NCI-H2171 treated with DMSO at 0.1 percent for 48 hours (cell line): ENCODE data around the gene RHBDF2.

Experiments used
- DNase-seq: peaks from one replicate; lab custom pipeline; 2025; lab: John Stamatoyannopoulos, UW

RHBDF2 gene

DNA sequence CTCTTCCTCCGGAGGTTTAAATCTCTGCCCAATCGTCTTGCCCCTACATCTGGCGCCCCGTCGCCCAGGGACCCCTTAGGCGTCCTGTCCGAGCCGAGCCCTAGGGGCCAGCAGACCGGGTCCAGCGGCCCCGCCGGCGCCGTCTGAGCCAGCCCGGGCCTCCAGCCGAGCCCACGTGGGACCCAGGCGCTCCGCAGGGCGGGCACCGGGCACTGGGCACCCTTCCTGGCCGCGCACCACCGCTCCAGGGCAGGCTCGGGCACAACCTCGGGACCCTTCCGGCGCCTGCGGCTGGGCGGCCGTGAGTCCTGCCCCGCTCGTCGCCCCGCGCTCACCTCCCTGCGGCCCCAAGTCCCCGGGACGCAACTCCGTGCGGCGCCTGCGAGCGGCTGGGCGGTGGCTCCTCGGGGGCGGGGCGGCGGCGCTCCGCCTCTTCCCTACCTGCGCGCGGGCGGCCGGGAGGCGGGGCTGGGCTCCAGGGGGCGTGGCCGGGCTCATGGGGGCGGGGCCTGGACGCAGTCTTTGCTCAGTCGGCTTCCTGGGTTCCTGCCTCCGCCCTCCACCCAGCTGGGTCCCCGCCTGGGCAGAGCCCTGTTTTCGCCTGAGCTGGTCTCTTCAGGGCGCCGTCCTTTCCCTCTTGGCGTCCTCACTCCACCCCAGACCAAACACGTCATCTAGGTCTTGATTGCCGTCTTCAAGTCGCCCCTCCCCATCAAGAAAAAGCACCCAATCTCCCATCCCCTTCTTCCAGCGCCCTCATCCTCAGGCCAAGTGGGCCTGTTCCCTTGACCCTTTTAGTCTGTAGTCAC is at the start of gene RHBDF2:
RHBDF2 (minus strand) TSS at position 406 of the 809 bp plus-strand sequence. CDS start 19,899 bp downstream, outside the sequence.
- peak; percentile 74 for DNase-seq

DNA sequence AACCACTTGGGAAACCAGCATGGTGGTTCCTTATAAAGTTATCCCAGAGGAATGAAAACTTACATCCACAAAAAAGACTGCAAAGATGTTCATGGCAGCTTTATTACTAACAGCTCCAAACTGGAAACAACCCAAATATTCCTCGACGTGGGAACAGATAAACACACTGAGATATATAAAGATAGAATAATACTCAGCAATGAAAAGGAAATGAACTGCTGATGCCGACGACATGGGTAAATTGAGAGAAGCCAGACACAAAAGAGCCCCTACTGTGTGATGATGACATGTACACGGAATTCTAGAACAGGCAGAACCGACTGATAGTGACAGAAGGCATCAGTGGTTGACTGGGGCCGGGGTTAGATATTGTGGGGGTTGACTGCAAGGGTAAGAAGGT is 48.3 kb upstream of the RHBDF2 start:
- no peak for DNase-seq

DNA sequence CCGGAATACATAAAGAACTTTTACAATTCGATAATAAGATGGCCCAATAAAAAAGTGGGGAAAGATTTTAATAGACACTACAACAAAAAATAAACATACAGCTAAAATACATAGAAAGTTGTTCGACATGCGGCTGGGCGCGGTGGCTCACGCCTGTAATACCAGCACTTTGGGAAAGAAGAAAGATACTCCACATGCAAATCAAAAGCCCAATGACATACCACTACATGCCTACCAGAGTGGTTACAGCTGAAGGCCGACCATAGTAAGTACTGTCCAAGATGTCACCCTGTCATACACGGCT is 47.9 kb upstream of the RHBDF2 start:
- DNase-seq: no peak

DNA sequence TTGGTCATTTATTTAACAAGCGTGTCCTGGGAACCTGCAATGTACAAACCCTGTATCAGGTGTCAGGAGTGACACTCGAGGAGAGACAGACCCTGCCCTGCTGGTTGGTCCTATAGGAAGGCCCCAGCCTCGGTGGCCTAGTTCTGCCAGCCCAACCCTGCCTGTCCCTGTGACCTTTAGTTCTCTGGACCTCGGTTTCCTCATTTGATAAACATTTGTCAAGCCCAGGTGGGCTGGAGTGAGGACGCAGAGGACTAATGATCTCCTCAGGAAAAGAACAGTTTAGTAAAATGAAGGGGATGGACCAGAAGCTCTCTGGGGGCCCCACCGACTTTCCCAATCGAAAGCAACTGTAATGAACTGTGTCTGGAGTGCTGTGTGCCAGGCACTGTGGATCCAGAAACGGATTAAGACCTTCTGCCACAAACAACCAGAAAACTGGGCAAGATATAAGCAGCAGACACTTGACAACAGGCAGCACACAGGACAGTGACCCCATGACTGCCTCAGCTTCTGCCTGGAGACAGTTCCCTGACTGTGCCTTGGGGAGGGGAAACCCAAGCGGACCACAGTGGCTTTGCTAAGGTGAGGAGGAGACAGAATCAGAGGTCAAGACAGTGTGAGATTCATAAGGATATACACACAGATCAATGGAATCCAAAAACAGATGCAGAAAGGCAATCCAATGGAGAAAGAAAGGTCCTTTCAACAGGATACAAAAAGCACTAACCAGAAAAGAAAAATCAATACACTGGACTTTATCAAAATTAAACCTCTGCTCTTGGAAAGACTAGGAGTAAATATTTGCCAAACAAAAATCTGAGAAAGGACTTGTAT is 47.4 kb upstream of the RHBDF2 start:
- no peak for DNase-seq

DNA sequence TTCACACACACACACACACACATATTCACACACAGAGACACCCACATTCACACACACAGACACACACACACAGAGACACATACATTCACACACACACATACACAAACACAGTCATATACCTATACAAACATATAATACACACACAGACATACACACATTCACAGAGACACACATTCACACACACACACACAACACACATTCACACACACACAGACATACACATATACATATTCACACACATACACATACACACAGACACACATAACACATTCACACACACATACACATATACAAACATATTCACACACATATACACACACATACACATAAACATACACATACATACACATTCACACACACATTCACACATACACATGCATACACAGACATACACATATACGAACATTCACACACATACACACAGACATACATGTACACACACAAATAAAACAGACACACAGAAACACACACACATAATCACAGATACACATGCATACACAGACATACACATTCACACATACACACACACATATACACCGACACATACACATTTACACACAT is 46.5 kb upstream of the RHBDF2 start:
- no peak for DNase-seq

DNA sequence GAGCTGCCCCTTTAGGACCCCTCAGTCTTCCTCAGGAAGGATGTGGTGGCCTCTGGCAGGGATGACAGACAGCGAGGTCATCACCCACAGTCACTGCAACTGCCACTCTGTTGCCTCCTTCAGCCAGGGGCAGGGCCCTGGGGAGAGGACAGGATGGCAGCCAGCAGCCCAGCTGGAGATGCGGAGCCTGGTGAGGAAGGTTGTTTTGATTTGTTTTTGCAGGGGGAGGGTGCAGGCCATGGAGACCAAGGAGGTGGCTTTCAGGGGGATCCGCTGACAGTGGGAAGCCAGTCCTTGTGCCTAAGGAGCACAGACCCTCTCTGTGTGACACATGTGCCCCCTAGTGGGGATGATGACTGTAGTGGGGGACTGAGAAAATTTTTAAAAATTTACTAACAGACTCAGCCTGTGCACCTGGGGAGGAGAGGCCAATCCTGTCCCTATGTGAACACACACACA is 46.0 kb upstream of the RHBDF2 start:
- peak; percentile 87 for DNase-seq

DNA sequence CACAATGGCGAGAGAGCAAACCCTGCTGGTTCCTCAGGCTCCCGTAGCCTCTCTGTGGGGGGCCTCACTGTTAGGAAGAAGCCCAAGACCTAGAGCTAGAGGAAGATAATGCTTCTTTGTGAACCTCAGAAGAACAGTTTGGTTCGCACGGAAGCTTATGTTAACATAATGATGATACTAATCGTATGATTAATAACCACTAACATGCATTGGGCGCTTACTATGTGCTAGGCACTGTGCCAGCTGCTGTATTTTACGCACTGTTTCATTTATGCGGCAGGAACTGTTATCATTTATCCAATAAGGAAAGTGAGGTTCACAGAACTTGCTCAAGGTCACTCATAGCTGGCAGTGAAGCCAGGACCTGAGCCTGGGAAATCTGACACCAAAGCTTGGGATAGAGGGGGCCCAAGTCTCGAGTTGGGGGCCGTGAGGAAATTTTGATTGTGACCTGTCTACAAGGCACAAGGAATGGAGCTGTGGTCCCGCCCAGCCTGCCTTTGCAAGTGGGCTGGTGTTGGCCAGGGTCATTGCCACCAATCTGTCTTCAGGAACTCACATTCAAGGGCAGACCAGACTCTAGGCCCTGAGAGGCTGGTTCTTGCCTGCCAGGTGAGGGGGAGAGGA is 45.4 kb upstream of the RHBDF2 start:
- no peak for DNase-seq

DNA sequence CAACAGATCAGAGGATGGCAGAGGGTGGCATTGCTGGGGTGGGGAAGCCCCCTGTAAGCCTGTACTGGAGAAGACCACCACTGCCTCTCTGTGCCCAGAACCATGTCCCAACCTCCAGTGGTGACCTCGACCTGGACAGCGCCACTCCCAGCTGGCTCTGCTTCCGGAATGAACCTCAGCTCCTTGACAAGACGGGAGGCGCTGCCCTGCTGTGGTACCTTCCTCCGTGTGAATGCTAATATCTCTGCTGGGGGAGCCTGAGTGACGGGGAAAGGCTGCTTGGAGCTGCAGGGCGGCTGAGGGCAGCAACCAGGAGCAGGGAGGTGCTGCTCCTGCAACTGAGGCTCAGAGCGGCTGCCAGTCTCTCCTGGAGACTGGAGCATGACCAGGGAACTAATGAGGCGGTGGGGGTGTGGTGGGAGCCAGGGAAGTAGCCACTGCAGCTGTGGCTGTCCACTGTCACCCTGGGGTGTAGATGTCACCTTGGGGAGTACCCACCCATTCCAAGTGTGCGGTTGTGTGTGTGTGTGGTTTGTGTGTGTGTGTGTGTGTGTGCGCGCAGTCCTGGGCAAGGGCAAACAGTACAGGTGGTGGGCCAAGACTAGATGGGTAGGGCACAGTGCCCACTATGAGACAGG is 44.8 kb upstream of the RHBDF2 start:
- DNase-seq: no peak

DNA sequence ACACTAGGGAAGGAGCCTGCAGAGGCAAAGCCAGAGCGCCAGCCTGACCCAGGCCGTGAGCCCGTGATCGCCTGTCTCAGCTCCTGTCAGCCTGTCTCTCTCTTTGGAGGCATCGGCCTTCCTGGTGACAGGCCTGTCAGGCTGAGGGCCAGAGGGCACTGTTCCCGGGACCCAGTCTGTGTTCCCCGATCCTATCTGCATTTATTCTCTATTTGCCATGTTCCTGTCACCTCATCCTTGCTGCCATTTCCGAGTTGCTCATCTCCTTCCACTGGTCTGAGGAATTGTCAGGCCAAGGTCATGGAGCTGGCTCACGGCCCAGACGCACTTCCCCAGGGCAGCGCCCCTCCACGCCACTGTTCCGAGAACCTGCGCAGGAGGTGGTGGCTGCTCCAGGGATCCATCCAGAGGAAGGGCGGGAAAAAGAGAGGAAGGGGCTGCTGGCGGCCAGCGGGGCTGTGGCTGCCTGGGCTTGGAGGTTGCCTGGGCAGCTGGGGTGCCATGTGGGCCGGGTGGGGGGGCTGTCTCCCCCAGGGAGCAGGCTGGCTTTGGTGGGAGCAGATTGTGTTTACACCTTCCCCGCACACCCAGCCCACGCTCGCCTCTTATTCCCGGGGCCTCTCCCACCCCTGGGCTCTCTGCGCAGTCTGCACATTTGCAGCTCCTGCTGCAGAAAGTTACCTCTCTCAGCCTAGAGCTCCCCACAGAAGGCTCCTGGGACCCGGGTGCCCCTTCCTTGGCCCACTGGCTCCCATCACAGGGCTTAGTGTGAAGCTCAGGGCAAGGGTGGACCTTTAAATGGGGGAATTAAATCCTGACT is 43.5 kb upstream of the RHBDF2 start:
- peak; percentile 84 for DNase-seq

DNA sequence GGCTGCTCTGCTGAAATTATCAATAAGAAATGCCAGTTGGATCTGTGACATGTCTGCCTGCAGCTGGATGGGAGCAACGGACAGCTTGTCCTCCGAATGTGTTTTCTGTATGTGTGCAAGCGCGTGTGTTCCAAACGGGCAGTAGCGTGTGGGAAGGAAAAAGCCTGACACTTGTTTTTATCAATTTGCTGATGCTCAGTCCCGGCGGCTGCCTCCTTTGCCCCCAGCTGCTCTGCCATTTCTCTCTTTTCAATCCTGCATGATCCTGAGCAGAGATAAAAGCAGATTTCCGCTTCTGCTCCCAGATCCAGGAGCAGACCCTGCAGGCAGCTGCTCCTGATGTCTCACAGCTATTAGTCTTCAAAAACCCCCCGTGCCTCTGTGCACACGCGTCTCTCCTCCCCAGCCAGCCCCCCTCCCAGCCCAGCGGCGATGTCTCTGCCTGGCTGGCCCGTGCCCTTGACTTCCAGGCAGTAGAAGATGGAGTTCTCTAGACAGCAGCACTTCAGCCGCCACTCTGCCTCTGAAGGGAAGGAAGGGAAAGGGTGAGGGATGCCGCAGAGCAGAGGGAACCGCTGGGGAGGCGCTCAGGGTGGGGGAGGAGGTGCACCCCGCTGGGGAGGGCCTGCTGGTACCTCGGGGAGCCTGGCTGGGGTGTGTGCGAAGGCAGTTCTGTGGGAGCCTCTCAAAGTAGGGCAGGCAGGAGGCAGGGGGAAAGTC is 42.8 kb upstream of the RHBDF2 start:
- peak; percentile 83 for DNase-seq

DNA sequence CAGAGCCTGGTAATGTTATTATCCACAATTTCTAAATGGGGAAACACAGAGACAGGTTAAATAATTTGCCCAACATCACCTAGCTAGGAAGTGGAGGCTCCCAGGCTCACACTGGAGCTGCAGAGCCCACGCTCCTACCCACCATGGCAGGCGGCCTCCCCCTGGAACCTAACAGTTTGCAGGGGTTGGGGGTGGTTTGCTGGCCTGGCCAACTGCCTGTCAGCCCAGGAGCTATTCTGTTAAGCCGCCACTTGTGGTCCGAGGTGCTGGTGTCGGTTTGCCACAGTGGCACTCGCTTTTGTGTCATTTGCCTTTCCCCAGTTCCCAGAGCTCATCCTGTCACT is 42.2 kb upstream of the RHBDF2 start:
- DNase-seq: no peak

DNA sequence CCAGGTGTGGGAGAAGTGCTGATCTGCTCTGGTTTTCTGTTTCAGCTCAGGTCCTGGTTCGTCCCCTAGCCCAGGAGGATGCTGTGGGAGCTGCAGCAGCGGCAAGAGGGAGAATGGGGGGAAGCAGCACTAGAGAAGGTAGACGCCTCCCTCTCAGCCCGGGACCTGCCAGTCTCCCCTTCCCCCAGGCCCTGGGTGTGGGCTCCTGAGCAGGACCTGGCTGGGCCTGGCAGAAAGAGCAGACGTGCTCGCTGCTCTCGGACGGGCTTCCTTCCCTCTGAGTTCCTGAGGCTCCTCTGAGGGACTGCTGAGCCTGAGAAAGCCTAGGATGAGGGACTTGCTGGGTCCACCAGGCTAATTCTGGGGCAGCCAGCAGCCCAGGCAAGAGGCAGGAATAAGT is 41.8 kb upstream of the RHBDF2 start:
- no peak for DNase-seq

DNA sequence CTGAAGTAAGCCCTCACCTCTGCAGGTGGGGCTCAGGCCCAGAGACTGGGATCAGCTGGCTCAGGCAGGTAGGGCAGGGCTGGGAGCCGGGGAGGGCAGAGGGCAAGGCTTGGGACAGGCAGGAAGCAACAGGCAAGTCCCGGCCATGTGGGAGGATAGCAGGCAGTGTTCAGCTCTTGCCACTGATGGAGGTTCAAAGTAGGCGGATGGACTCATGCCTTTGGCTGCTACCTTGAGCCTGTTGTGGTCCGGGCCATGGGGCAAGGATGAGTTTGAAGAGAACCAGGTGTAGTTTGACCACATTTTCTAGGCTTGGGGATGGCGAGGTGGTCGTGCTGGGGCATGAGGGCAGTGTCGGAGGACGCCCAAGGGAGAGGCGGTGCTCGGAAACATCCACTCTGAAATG is 41.3 kb upstream of the RHBDF2 start:
- no peak for DNase-seq

DNA sequence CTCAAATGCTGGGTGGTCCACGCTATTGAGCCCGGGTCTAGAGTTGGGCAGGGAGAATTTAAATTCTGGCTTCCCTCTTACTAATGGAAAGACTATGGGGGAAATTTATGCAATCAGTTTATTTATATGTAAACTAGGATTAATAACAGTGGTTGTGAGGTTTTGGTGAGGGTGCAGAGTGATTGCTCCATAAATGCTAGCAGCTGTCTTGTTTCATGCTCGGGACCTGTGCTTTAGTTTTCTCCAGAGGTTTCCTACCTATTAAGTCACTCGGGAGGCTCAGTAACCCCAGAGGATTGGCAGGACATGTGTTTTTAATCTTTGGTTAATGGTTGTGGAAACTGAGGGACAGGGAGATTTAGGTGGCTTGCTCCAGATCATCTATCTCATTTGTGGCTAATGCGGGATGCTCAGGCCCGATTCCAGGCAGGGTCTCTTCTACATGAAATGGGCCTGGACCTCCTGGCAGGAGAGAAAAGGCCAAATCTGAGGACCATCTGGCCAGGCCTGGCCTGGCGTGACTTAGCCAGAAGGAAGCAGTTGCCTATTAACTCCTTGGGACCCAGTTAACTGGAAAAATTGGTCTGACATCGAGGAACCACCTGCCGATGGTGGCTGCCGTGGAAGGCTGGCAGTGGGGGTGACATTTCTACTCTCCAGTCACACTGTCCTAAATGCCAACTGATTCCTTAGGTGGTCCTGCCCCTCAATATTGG is 40.7 kb upstream of the RHBDF2 start:
- DNase-seq: no peak

DNA sequence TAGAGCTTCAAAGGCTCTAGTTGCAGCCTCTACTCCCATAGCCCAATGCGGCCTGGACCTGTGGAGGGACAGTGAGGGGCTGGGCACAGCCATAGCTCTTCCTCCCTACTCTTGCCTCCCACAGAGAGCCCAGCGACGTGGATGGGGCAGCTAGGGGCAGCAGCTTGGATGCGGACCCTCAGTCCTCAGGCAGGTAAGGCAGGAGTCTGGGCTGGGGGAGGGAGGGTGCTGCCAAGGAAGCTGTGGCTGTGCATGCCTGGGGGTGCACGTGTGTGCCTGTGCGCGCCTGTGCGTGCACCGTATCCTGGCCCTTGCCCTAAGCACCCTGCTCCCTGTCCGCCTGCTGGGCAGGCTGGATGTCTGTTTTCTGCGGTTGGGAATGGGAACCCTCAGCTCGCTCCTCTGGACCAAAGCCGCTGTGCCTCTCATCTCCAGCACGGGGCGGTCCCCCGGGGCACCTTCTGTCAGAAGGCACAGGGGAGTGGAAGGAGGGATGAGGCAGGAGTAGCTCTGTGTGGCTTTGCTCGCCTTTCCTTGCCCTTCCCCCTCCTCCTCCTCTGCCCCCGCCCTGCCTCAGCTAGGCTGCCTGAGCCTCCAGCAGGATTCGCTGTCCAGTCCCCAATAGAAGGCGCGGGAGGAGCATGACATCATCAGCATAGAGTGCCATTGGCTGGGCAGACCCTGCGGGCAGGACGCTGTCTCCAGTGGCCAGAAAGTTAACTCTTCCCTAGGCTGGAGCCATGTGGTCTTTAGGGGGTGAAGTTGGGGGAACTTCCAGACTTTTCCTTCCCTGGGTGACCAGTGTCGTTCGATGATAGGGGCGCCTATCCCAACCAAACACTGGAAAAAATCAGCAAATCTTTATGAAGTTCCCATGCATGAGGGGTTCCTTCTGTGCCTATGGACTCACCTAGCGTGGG is 39.4 kb upstream of the RHBDF2 start:
- peak; percentile 99 for DNase-seq

DNA sequence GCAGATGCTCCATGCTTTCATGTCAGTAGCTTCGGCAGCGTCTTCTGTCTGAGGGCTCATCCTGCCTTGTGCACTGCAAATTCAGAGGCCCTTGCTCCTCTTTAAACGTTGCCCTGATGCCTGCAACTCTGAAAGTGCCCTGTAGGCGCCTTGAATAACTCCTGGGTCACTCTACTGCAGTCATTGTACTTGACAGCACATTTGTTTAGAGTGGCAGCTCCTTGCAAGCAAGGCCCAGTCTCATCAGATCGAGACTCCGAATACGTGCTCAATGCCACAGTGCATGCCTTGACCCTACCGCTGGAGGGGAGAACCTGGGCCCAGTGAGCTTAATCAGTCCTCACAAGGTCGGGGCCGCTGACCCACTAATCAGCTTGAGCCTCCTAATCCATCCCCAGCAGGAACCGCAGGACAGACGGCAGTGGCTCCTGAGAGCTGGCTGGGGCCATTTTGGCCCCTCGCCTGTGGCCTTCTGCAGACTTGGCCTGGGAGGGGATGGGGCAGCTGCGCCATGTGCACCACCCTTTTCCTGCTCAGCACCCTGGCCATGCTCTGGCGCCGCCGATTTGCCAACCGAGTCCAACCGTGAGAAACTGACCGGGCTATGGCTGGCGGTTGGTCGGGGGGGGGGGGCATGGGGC is 38.5 kb upstream of the RHBDF2 start, which contains the start of gene PRCD:
PRCD (plus strand) TSS at position 414 of the 641 bp plus-strand sequence; CDS start at position 512, 98 bp downstream.
- DNase-seq: no peak

DNA sequence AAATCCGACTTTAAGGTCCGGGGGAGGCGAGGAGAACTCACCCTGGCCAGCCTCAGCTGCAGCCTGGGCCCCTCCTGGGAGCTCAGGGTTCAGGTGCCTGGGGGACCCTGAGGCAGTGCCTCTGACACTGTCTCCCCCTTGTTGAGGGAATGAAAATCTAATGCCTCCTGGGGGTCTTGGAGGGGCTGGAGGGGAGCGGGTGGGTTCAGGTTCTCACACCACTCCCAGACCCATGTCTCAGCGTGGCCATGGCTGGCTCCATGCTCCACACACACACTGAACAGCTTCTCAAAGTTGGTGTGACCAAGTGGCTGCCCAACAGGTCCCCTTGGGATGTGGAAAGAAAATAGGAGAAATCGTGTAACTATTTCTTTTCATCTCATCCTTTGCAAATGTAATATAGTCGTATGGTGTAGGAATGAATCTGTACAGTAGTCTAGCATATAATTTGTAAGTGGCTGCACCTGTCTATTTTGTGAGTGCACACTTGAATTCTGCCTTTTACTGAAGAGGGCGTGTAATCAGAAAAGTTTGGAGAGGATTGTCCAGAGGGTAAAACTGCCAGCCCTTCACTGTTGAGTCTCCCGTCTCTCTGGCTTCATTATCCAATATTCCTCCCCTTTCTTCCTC is 37.8 kb upstream of the RHBDF2 start:
- no peak for DNase-seq
